Measurements from ENCODE around the gene RANBP9. TPM values are rescaled to one million over a fixed set of nuclear protein-coding genes. Genes with fewer than 3 reads are reported as not detected.

The RANBP9 gene
- total RNA-seq, 4 donors from 2014 or later = 44.7 to 93.1 (median 63.3) TPM

DNA sequence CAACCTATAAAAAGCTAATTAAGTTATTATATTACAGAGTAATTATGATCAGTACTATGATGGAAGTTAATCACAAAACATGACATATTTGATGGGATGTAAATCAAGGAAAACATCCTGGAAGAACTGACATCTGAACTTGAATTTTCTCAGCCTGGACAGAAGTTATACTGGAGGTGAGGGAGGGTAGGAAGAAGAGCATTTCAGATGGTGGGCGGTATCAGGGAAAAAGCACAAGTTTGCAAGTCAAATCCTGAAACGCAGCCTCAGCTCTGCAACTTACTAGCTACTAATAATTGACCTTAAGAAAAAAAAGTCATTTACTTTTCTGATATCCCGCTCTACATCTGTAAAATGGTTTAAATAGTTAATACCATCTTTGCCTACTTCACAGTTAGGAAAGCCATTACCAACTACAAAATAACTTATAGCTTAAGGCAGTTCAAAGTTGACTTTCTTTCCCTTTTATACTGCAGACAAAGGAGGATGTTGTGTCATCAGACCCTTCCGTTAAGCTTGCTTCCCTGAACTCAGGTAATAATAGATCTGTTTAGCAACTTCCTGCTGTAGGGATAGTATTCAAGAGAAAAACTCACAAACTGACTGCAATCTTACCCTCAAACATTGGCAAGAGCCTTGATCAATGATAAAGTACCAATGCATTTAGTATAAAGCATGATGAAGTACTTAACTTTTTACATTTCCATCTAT is 75.5 kb downstream of the RANBP9 start:
- DNase-seq (no peak), ATAC-seq (no peak)
- no peak overlapping the region for H3K27ac ChIP-seq
- TF ChIP-seq CTCF (IDR thresholded peaks at IDR 0.05 in 4 of 5, conservative IDR thresholded peaks at IDR 0.05 in 1 of 5) (no peak), POLR2A (IDR thresholded peaks at IDR 0.05) (no peak)
- intact Hi-C loops (cut with DNase I; ENCODE audit: low total_unique reads) (no loop called here), in situ Hi-C loops (cut with MboI; ENCODE audit: low sequenced_read_pairs in 4 of 4) (loop anchor here in 1 of 4 donors (25.0 kb wide), 1 partner anchor 126 kb away; no protein-coding TSS in a partner anchor)
- no peaks in the 10 kb centered on the region for H3K27me3 ChIP-seq
- no peak overlapping the region for H3K4me3 ChIP-seq
- H3K4me1 ChIP-seq = no peaks in the 10 kb centered on the region
- peaks cover 0 to 41% of the 10 kb centered on the region in 2 donors for H3K36me3 ChIP-seq
- H3K9me3 ChIP-seq = no peaks in the 10 kb centered on the region

GRCh38 chr6:13633343-13633742 is 78.3 kb downstream of the RANBP9 start:
- intact Hi-C loops (cut with DNase I; ENCODE audit: low total_unique reads) (no loop called here), in situ Hi-C loops (cut with MboI; ENCODE audit: low sequenced_read_pairs in 4 of 4) (loop anchor here in 1 of 4 donors (25.0 kb wide), 1 partner anchor 129 kb away; no protein-coding TSS in a partner anchor)
- no peaks in the 10 kb centered on the region for H3K9me3 ChIP-seq
- H3K4me3 ChIP-seq = no peak overlapping the region
- H3K27ac ChIP-seq = no peak overlapping the region
- no peaks in the 10 kb centered on the region for H3K4me1 ChIP-seq
- ATAC-seq (no peak), DNase-seq (no peak)
- H3K36me3 ChIP-seq = peaks cover 0 to 41% of the 10 kb centered on the region in 2 donors
- TF ChIP-seq POLR2A (IDR thresholded peaks at IDR 0.05) = no peak
- no peak for TF ChIP-seq CTCF (IDR thresholded peaks at IDR 0.05 in 4 of 5, conservative IDR thresholded peaks at IDR 0.05 in 1 of 5)
- no peaks in the 10 kb centered on the region for H3K27me3 ChIP-seq

GRCh38 chr6:13630499-13630898 is 81.1 kb downstream of the RANBP9 start:
- Histone ChIP-seq H3K4me1 (no peaks in the 10 kb centered on the region), H3K36me3 (peaks cover 0 to 48% of the 10 kb centered on the region in 2 donors), H3K4me3 (no peak overlapping the region), H3K9me3 (no peaks in the 10 kb centered on the region), H3K27ac (no peak overlapping the region), H3K27me3 (no peaks in the 10 kb centered on the region)
- intact Hi-C loops (cut with DNase I; ENCODE audit: low total_unique reads) = no loop called here
- ATAC-seq (no peak), DNase-seq (no peak)
- TF ChIP-seq CTCF (IDR thresholded peaks at IDR 0.05 in 4 of 5, conservative IDR thresholded peaks at IDR 0.05 in 1 of 5) = no peak
- no peak for TF ChIP-seq POLR2A (IDR thresholded peaks at IDR 0.05)
- in situ Hi-C loops (cut with MboI; ENCODE audit: low sequenced_read_pairs in 4 of 4) = loop anchor here in 1 of 4 donors (25.0 kb wide), 1 partner anchor 132 kb away; no protein-coding TSS in a partner anchor

GRCh38 chr6:13629459-13630116 is 82.0 kb downstream of the RANBP9 start:
- Histone ChIP-seq H3K27ac (no peak overlapping the region), H3K27me3 (no peaks in the 10 kb centered on the region), H3K4me1 (no peaks in the 10 kb centered on the region), H3K36me3 (peaks cover 0 to 54% of the 10 kb centered on the region in 2 donors), H3K9me3 (no peaks in the 10 kb centered on the region), H3K4me3 (no peak overlapping the region)
- intact Hi-C loops (cut with DNase I; ENCODE audit: low total_unique reads) (no loop called here), in situ Hi-C loops (cut with MboI; ENCODE audit: low sequenced_read_pairs in 4 of 4) (loop anchor here in 1 of 4 donors (25.0 kb wide), 1 partner anchor 133 kb away; no protein-coding TSS in a partner anchor)
- no peak for DNase-seq
- ATAC-seq = no peak
- TF ChIP-seq POLR2A (IDR thresholded peaks at IDR 0.05) (no peak), CTCF (IDR thresholded peaks at IDR 0.05 in 4 of 5, conservative IDR thresholded peaks at IDR 0.05 in 1 of 5) (no peak)

Measured in gastrocnemius medialis (tissue), 4 donors.